AG09319 (cell line): Measurements from ENCODE around the gene SNRNP40.

Experiments used
- DNase-seq: peaks from one replicate; pipeline ENCODE4 v3.0.0-alpha.2; 2010; ENCODE audit warnings: low read depth; ENCODE audit errors: extremely low read depth
- CTCF ChIP-seq: IDR thresholded peaks from 2 replicates; pipeline ENCODE4 v1.5.1; 2011; ENCODE audit warnings: low read depth, mild to moderate bottlenecking, inconsistent platforms, low read length, moderate library complexity

SNRNP40 gene

GRCh38 chr1:31324992-31325391, 28.4 kb upstream of the SNRNP40 start:
- DNase-seq = no peak
- no peak for TF ChIP-seq CTCF

- no peak for TF ChIP-seq CTCF
- no peak for DNase-seq
Observed at GRCh38 chr1:31324093-31324492, 27.5 kb upstream of the SNRNP40 start.

GRCh38 chr1:31318146-31318545, 21.6 kb upstream of the SNRNP40 start:
- no peak for TF ChIP-seq CTCF

GRCh38 chr1:31315902-31316301, 19.3 kb upstream of the SNRNP40 start:
- TF ChIP-seq CTCF = no peak
- no peak for DNase-seq

More at GRCh38 chr1:31318146-31318545, 21.6 kb upstream of the SNRNP40 start:
- no peak for DNase-seq

GRCh38 chr1:31310198-31310597, 13.6 kb upstream of the SNRNP40 start:
- no peak for TF ChIP-seq CTCF

GRCh38 chr1:31308036-31308435, 11.4 kb upstream of the SNRNP40 start:
- no peak for DNase-seq
- TF ChIP-seq CTCF = no peak

More at GRCh38 chr1:31310198-31310597, 13.6 kb upstream of the SNRNP40 start:
- DNase-seq = no peak

GRCh38 chr1:31306278-31306677, 9.7 kb upstream of the SNRNP40 start:
- TF ChIP-seq CTCF = no peak
- peak; percentile 74 for DNase-seq
